A673 (cell line): Measurements from ENCODE around the gene NAV1. TPM values are rescaled to one million over a fixed set of nuclear protein-coding genes. Genes with fewer than 3 reads are reported as not detected.

Experiments used
- BruUV-seq: library from RNA; stranded (reverse); fragments of 400-500 nt; replicated peaks from 2 replicates; lab custom pipeline; 2021; lab: Mats Ljungman, UMichigan
- CTCF ChIA-PET: fragments of 300-600 bp; sonication (Branson Sonifier 250); formaldehyde crosslinking; loops from one replicate; lab custom pipeline; 2022; ENCODE audit warnings: antibody characterized with exemption; lab: Charles Lee
- POLR2A ChIA-PET: fragments of 300-600 bp; sonication (Branson Sonifier 250); formaldehyde crosslinking; loops from one replicate; lab custom pipeline; 2022; ENCODE audit warnings: antibody characterized with exemption; ENCODE audit not compliant: low non-redundant PET; lab: Charles Lee
- DNase-seq: peaks from one replicate; pipeline ENCODE4 v3.0.0-alpha.2; 2015; ENCODE audit warnings: low spot score
- H3K27ac ChIP-seq: fragments of 200-600 bp; sonication (generic); 2 replicates; pipeline ENCODE4 v1.5.1; 2016; ENCODE audit warnings: mixed run types, low read depth, mild to moderate bottlenecking, mixed read lengths, antibody characterized with exemption, low read length; ENCODE audit not compliant: poor library complexity, severe bottlenecking
- H3K27me3 ChIP-seq: fragments of 200-600 bp; sonication (generic); replicated peaks from 2 replicates; pipeline ENCODE4 v1.6.1; 2017; ENCODE audit warnings: mixed run types, low read depth, mild to moderate bottlenecking, mixed read lengths, antibody characterized with exemption, low read length; ENCODE audit not compliant: insufficient read depth, poor library complexity
- H3K36me3 ChIP-seq: fragments of 200-600 bp; sonication (generic); 2 replicates; pipeline ENCODE4 v1.6.1; 2016; ENCODE audit warnings: mixed run types, mild to moderate bottlenecking, mixed read lengths, antibody characterized with exemption, low read length; ENCODE audit not compliant: insufficient read depth, poor library complexity, severe bottlenecking
- H3K4me1 ChIP-seq: fragments of 200-600 bp; sonication (generic); 2 replicates; pipeline ENCODE4 v1.6.1; 2017; ENCODE audit warnings: mixed run types, mild to moderate bottlenecking, mixed read lengths, antibody characterized with exemption, low read length; ENCODE audit not compliant: insufficient read depth, poor library complexity, severe bottlenecking
- H3K4me3 ChIP-seq: fragments of 200-600 bp; sonication (generic); 2 replicates; pipeline ENCODE4 v1.5.1; 2016; ENCODE audit warnings: low read depth, mixed run types, mild to moderate bottlenecking, mixed read lengths, low read length; ENCODE audit not compliant: poor library complexity, severe bottlenecking
- H3K9me3 ChIP-seq: fragments of 200-600 bp; sonication (generic); 2 replicates; pipeline ENCODE4 v1.6.1; 2016; ENCODE audit warnings: mixed run types, low read depth, mild to moderate bottlenecking, mixed read lengths, antibody characterized with exemption, low read length; ENCODE audit not compliant: poor library complexity, severe bottlenecking
- EZH2 ChIP-seq: fragments of 200-600 bp; sonication (generic); IDR thresholded peaks from 2 replicates; pipeline ENCODE4 v1.6.1; 2017; ENCODE audit warnings: borderline replicate concordance, low read depth, mild to moderate bottlenecking, mixed read lengths, antibody characterized with exemption, low read length; ENCODE audit not compliant: poor library complexity, severe bottlenecking
- intact Hi-C: fragments of 100-400 bp; cut with micrococcal nuclease; formaldehyde crosslinking; loops from one replicate; pipeline ENCODE4 v1.10.0; 2022; ENCODE audit not compliant: unreplicated experiment
- total RNA-seq: library from RNA; stranded (reverse); gene quantifications from 2 replicates; pipeline ENCODE4 v1.2.3, GENCODE V29; 2021
- TF ChIP-seq, protein P1 (sequence below): fragments of 300-800, 200-600 bp; sonication (generic); conservative IDR thresholded peaks from 2 replicates; pipeline ENCODE4 v1.5.1; 2017; ENCODE audit warnings: low read depth, mild to moderate bottlenecking, antibody characterized with exemption, low read length, moderate library complexity, mixed read lengths

The NAV1 gene
- total RNA-seq, 1 experiment from 2014 or later: 48.2 TPM

DNA sequence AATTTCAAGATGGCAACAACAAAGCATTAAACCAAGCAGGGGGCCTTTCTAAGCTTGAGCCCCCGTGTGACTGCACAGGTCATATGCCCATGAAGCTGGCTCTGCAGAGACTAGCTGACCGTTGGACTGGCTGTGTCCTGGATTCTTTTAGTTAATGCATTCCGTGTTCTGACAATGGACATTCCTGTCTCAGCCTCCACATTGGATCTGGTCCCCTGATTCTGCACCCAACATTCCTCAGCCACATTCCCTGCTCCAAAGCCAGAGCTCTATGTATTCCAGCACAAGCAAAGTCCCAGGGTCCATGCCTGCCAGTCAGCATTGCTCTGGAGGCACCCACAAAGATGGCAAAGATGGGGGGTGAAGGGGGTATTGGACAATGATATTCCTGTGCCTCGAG lies 5.1 kb upstream of the NAV1 start:
- ChIA-PET CTCF (no interaction called here), POLR2A (no interaction called here)
- TF ChIP-seq, protein P1, sequence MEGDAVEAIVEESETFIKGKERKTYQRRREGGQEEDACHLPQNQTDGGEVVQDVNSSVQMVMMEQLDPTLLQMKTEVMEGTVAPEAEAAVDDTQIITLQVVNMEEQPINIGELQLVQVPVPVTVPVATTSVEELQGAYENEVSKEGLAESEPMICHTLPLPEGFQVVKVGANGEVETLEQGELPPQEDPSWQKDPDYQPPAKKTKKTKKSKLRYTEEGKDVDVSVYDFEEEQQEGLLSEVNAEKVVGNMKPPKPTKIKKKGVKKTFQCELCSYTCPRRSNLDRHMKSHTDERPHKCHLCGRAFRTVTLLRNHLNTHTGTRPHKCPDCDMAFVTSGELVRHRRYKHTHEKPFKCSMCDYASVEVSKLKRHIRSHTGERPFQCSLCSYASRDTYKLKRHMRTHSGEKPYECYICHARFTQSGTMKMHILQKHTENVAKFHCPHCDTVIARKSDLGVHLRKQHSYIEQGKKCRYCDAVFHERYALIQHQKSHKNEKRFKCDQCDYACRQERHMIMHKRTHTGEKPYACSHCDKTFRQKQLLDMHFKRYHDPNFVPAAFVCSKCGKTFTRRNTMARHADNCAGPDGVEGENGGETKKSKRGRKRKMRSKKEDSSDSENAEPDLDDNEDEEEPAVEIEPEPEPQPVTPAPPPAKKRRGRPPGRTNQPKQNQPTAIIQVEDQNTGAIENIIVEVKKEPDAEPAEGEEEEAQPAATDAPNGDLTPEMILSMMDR: no peak
- TF ChIP-seq EZH2: no peak
- Histone ChIP-seq H3K36me3 (no peaks in the 10 kb centered on the region), H3K4me1 (peaks cover 44% of the 10 kb centered on the region), H3K9me3 (no peaks in the 10 kb centered on the region), H3K27ac (no peak overlapping the region), H3K27me3 (no peaks in the 10 kb centered on the region), H3K4me3 (no peak overlapping the region)
- BruUV-seq: no TSS peak
- intact Hi-C loops: loop anchor here (10.0 kb wide), 2 partner anchors 341 to 601 kb away; no protein-coding TSS in a partner anchor
- no peak for DNase-seq

DNA sequence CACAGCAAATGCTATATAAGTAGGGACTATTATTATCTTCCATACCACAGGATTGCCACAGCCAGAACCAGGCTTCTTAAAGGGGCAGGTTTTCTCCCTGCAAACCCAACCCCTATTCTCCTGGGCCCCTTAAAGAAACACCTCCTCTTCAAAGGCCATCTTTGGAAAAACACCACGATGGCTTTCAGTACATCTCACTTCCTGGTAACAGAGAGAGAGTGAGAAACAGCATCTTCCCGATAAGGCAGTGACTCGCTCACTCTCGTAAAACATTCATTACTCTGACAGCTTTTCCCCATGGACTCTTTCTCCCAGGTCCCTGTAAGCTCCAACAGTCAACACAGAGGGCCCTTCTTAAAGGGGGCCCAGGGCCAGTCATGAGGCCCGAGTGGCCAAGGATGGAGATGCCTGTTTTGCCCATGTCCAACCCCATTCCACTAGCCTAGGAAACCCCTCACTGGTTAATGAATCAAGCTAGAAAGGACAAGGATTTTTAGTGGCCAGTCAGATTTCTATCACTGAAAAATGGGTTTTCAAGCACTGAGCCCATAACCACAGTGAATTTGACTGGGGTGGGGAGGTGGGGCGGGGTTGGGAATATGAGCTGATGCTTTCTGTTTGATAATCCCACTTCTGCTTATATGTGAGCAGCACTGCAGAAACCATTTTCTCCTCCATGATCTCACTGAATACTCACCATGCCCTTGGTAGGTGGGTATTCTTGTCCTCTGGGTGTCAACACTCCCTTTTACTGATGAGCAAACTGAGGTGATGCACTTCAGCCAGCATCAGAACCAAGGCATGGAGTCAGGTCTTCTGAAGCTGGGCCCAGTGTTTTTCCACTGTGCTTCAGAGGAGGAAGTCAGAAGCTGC lies 3.6 kb upstream of the NAV1 start:
- intact Hi-C loops: loop anchor here (10.0 kb wide), 2 partner anchors 340 to 600 kb away; no protein-coding TSS in a partner anchor
- peaks cover 45% of the 10 kb centered on the region for H3K4me1 ChIP-seq
- H3K9me3 ChIP-seq: no peaks in the 10 kb centered on the region
- no TSS peak for BruUV-seq
- no peak overlapping the region for H3K4me3 ChIP-seq
- peak overlapping the region; percentile 52 for H3K27ac ChIP-seq
- H3K27me3 ChIP-seq: no peaks in the 10 kb centered on the region
- peak; percentile 61 for DNase-seq
- TF ChIP-seq EZH2: no peak
- TF ChIP-seq, protein P1: no peak
- ChIA-PET POLR2A (interaction anchor here (0.6 kb wide), 1 partner anchor 31 kb away, joined by 5 read pairs; no protein-coding TSS in a partner anchor), CTCF (interaction anchor here (0.6 to 1.3 kb wide), 2 partner anchors 23 to 211 kb away, joined by 3 to 4 read pairs; no protein-coding TSS in a partner anchor)
- no peaks in the 10 kb centered on the region for H3K36me3 ChIP-seq

DNA sequence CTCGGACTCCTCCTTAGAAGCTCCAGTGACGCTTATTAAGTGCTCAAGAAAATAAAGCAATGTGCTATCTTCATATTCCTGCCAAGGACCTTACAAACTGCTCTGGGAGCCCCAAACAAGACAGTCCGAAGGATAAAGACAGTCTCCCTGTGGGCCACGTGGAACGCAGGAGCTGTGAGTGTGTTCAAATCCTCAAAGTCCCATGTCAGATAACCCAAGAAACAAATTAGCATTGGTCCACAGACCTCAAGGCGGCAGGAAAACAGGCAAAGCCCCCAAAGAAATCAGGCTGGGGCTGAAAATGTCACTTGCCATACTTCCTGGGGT lies 3.0 kb upstream of the NAV1 start:
- CTCF ChIA-PET: interaction anchor here (0.6 to 1.3 kb wide), 2 partner anchors 23 to 211 kb away, joined by 3 to 4 read pairs; no protein-coding TSS in a partner anchor
- DNase-seq: no peak
- Histone ChIP-seq H3K36me3 (no peaks in the 10 kb centered on the region), H3K4me1 (peaks cover 51% of the 10 kb centered on the region), H3K27me3 (no peaks in the 10 kb centered on the region), H3K4me3 (no peak overlapping the region), H3K9me3 (no peaks in the 10 kb centered on the region), H3K27ac (peak overlapping the region; percentile 52)
- no TSS peak for BruUV-seq
- intact Hi-C loops: loop anchor here (10.0 kb wide), 2 partner anchors 339 to 599 kb away; no protein-coding TSS in a partner anchor
- POLR2A ChIA-PET: no interaction called here
- no peak for TF ChIP-seq EZH2
- TF ChIP-seq, protein P1: no peak
